HCT116 (cell line): ENCODE measurements around the gene PTPN23. TPM values are rescaled to one million over a fixed set of nuclear protein-coding genes. Genes with fewer than 3 reads are reported as not detected.
A peak's percentile ranks its signal among the peaks of the same experiment; 100 is the strongest.

Source experiments
- ATAC-seq: fragments of 200-7000 bp; cut with Tn5 transposase; 2 replicates; pipeline ENCODE4 v1.9.1; 2020; ENCODE audit warnings: mild to moderate bottlenecking, moderate library complexity
- BruUV-seq: library from RNA; stranded (reverse); fragments of 400-500 nt; replicated peaks from 2 replicates; lab custom pipeline; 2021; lab: Mats Ljungman, UMichigan
- CTCF ChIA-PET: fragments of 300-600 bp; sonication (Branson Sonifier 250); formaldehyde crosslinking; loops from one replicate; lab custom pipeline; 2021; ENCODE audit warnings: antibody characterized with exemption; lab: Charles Lee
- POLR2A ChIA-PET: fragments of 300-600, 350-600 bp; sonication (Branson Sonifier 250); formaldehyde crosslinking; loops from one replicate; lab custom pipeline; 2021; ENCODE audit warnings: antibody characterized with exemption; lab: Charles Lee
- RAD21 ChIA-PET, 2 experiments: fragments of 300-600 bp; sonication (Branson Sonifier 250); formaldehyde crosslinking; loops; one replicate each; lab custom pipeline; 2023; ENCODE audit warnings: low total read pairs in 2 of 2; ENCODE audit not compliant: uncharacterized antibody in 2 of 2, unreplicated experiment in 2 of 2, low non-redundant PET in 1 of 2; lab: Charles Lee
- DNase-seq: peaks from one replicate; pipeline ENCODE4 v3.0.0-alpha.2; 2010; ENCODE audit warnings: low read depth, low spot score
- H2AFZ ChIP-seq: fragments of 200-600 bp; shearing (Covaris generic), sonication (generic); 2 replicates; pipeline ENCODE4 v1.6.1; 2017; ENCODE audit warnings: low read depth, mixed run types, mixed read lengths, antibody characterized with exemption, low read length; ENCODE audit not compliant: poor library complexity, severe bottlenecking
- H3K27ac ChIP-seq: 2 replicates; pipeline ENCODE4 v1.5.1; 2012; ENCODE audit warnings: low read depth, low read length
- H3K27me3 ChIP-seq: fragments of 200-600 bp; sonication (generic); 2 replicates; pipeline ENCODE4 v1.6.1; 2016; ENCODE audit warnings: mixed run types, low read length, mixed read lengths; ENCODE audit not compliant: insufficient read depth
- H3K36me3 ChIP-seq, 2 experiments: fragments of 200-500 bp in 1 of 2; fragments of 200-600 bp in 1 of 2; sonication (Bioruptor generic) in 1 of 2; sonication (generic) in 1 of 2; 2 replicates each; pipeline versions ENCODE4 v1.5.1 to v1.6.1; 2014 to 2016; ENCODE audit warnings: low read length in 2 of 2, inconsistent platforms in 1 of 2, mixed read lengths in 1 of 2, mixed run types in 1 of 2; ENCODE audit not compliant: insufficient read depth in 2 of 2, control insufficient read depth in 1 of 2
- H3K4me1 ChIP-seq, 2 experiments: fragments of 200-600 bp in 1 of 2; sonication (generic) in 1 of 2; 2 replicates each; pipeline versions ENCODE4 v1.5.1 to v1.6.1; 2012 to 2017; ENCODE audit warnings: low read length in 2 of 2, inconsistent platforms in 1 of 2, mild to moderate bottlenecking in 1 of 2, mixed read lengths in 1 of 2, mixed run types in 1 of 2, moderate library complexity in 1 of 2; ENCODE audit not compliant: insufficient read depth in 2 of 2, control insufficient read depth in 1 of 2
- H3K4me2 ChIP-seq: fragments of 200-600 bp; sonication (generic); 2 replicates; pipeline ENCODE4 v1.6.1; 2017; ENCODE audit warnings: mixed run types, low read length, mixed read lengths
- H3K4me3 ChIP-seq, 2 experiments: fragments of 200-600 bp in 1 of 2; sonication (generic) in 1 of 2; replicated peaks in 1 of 2; 2 replicates each; pipeline ENCODE4 v1.5.1; 2011 to 2016; ENCODE audit warnings: low read length in 2 of 2, control low read depth in 1 of 2, low read depth in 1 of 2, mild to moderate bottlenecking in 1 of 2, mixed read lengths in 1 of 2, mixed run types in 1 of 2
- H3K79me2 ChIP-seq: fragments of 200-600 bp; sonication (generic); 2 replicates; pipeline ENCODE4 v1.6.1; 2017; ENCODE audit warnings: mild to moderate bottlenecking, mixed run types, low read length, moderate library complexity, mixed read lengths; ENCODE audit not compliant: insufficient read depth
- H3K9ac ChIP-seq: fragments of 200-600 bp; sonication (generic); 2 replicates; pipeline ENCODE4 v1.6.1; 2016; ENCODE audit warnings: low read length, mixed read lengths
- H3K9me2 ChIP-seq: fragments of 200-600 bp; sonication (generic), shearing (Covaris generic); 2 replicates; pipeline ENCODE4 v1.6.1; 2017; ENCODE audit warnings: mixed run types, mild to moderate bottlenecking, moderate library complexity; ENCODE audit not compliant: insufficient read depth
- H3K9me3 ChIP-seq, 2 experiments: fragments of 200-500 bp in 1 of 2; fragments of 200-600 bp in 1 of 2; sonication (Bioruptor generic) in 1 of 2; sonication (generic) in 1 of 2; 2 replicates each; pipeline ENCODE4 v1.6.1; 2014 to 2017; ENCODE audit warnings: low read length in 2 of 2, mixed read lengths in 2 of 2, inconsistent platforms in 1 of 2, low read depth in 1 of 2, mild to moderate bottlenecking in 1 of 2, mixed run types in 1 of 2, moderate library complexity in 1 of 2; ENCODE audit not compliant: control insufficient read depth in 1 of 2, insufficient read depth in 1 of 2
- H4K20me1 ChIP-seq: fragments of 200-600 bp; sonication (generic), shearing (Covaris generic); 2 replicates; pipeline ENCODE4 v1.6.1; 2017; ENCODE audit warnings: mixed run types, mild to moderate bottlenecking, moderate library complexity; ENCODE audit not compliant: insufficient read depth
- SRF ChIP-seq: IDR thresholded peaks from 2 replicates; pipeline ENCODE4 v1.6.1; 2012; ENCODE audit warnings: low read depth
- intact Hi-C: fragments of 100-400 bp; cut with micrococcal nuclease; formaldehyde crosslinking; loops from 2 replicates; pipeline ENCODE4 v1.10.0; 2022
- total RNA-seq: library from RNA; stranded (reverse); gene quantifications from one replicate; pipeline ENCODE4 v1.2.1, GENCODE V29; 2021; ENCODE audit not compliant: unreplicated experiment
- TF ChIP-seq, protein P1 (sequence below): IDR thresholded peaks from 2 replicates; pipeline ENCODE4 v1.6.1; 2012; ENCODE audit warnings: low read depth
- TF ChIP-seq, protein P2 (sequence below), 3 experiments: fragments of 200-600 bp in 1 of 3; sonication (generic) in 1 of 3; IDR thresholded peaks in 2 of 3; conservative IDR thresholded peaks in 1 of 3; 2 replicates each; pipeline ENCODE4 v1.5.1; 2012 to 2017; ENCODE audit warnings: low read depth in 2 of 3, low read length in 2 of 3, antibody characterized with exemption in 1 of 3, borderline replicate concordance in 1 of 3, control low read depth in 1 of 3, mild to moderate bottlenecking in 1 of 3, mixed read lengths in 1 of 3, mixed run types in 1 of 3, moderate library complexity in 1 of 3; ENCODE audit not compliant: insufficient read depth in 1 of 3

The PTPN23 gene
- total RNA-seq, 1 experiment from 2014 or later, result 56.5 TPM

DNA sequence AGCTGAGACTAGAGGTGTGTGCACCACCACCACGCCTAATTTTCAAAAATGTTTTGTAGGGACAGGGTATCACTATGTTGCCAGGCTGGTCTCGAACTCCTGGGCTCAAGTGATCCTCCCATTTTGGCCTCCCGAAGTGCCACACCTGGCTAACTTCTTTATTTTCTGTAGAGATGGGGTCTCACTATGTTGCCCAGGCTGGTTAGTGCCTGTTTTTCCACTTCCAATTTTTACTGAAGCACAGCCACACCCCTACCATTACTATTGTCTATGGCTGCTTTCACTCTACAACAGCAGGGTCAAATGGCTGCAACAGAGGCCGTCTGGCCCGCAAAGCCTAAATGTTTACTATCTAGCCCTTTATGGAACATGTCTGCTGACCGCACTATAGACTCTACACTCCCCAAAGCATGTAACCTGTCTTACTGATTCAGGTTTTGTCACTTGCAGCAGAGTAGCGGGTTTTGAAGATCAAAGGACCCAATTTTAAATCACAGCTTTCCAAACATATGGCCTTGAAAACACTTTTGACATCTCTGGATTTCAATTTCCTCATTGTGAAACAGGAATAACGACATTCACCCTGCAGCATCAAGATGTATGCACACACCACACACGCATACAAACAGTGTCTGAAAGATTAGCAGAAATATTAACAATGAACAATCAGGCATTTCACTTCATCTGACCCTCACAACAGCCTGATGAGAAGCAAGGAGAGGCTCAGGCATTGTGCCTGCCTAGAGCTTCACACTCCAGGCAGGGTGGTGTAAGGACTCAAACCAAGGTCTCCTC, 48.9 kb downstream of the PTPN23 start (continued):
- TF ChIP-seq, protein P1, sequence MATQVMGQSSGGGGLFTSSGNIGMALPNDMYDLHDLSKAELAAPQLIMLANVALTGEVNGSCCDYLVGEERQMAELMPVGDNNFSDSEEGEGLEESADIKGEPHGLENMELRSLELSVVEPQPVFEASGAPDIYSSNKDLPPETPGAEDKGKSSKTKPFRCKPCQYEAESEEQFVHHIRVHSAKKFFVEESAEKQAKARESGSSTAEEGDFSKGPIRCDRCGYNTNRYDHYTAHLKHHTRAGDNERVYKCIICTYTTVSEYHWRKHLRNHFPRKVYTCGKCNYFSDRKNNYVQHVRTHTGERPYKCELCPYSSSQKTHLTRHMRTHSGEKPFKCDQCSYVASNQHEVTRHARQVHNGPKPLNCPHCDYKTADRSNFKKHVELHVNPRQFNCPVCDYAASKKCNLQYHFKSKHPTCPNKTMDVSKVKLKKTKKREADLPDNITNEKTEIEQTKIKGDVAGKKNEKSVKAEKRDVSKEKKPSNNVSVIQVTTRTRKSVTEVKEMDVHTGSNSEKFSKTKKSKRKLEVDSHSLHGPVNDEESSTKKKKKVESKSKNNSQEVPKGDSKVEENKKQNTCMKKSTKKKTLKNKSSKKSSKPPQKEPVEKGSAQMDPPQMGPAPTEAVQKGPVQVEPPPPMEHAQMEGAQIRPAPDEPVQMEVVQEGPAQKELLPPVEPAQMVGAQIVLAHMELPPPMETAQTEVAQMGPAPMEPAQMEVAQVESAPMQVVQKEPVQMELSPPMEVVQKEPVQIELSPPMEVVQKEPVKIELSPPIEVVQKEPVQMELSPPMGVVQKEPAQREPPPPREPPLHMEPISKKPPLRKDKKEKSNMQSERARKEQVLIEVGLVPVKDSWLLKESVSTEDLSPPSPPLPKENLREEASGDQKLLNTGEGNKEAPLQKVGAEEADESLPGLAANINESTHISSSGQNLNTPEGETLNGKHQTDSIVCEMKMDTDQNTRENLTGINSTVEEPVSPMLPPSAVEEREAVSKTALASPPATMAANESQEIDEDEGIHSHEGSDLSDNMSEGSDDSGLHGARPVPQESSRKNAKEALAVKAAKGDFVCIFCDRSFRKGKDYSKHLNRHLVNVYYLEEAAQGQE, result no peak

DNA sequence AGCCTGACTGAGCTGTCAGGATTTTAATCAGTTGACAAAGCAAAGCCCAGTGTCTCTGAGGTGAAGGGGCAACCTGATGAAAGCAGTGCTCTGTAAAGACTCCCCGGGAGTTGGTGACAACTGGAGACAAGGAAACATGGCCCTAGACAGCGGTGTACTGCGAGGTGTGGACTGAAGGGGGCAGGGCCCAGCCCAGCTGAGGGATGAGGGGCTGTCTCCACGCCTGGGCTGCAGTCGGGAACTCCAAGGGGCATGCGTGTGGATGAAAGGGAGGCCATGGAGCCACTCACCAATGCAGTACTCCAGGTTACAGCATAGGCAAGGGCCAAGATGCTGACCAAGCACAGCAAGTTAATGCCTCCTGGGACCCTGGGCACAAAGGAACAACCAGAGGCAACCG, 49.8 kb downstream of the PTPN23 start:
- H3K27ac ChIP-seq, result no peak overlapping the region
- DNase-seq, result no peak
- no TSS peak for BruUV-seq
- H3K4me1 ChIP-seq, result peaks cover 7 to 8% of the 10 kb centered on the region in 2 experiments; a peak in 2 of 4 replicates
- no peaks in the 10 kb centered on the region for H3K9me2 ChIP-seq
- no peak overlapping the region for H3K9ac ChIP-seq
- H2AFZ ChIP-seq, result no peak overlapping the region
- H3K36me3 ChIP-seq, result peaks cover 3 to 13% of the 10 kb centered on the region in 2 experiments; a peak in 2 of 4 replicates
- H3K4me3 ChIP-seq, result no peak overlapping the region
- TF ChIP-seq, protein P1, result no peak
- TF ChIP-seq, protein P2, sequence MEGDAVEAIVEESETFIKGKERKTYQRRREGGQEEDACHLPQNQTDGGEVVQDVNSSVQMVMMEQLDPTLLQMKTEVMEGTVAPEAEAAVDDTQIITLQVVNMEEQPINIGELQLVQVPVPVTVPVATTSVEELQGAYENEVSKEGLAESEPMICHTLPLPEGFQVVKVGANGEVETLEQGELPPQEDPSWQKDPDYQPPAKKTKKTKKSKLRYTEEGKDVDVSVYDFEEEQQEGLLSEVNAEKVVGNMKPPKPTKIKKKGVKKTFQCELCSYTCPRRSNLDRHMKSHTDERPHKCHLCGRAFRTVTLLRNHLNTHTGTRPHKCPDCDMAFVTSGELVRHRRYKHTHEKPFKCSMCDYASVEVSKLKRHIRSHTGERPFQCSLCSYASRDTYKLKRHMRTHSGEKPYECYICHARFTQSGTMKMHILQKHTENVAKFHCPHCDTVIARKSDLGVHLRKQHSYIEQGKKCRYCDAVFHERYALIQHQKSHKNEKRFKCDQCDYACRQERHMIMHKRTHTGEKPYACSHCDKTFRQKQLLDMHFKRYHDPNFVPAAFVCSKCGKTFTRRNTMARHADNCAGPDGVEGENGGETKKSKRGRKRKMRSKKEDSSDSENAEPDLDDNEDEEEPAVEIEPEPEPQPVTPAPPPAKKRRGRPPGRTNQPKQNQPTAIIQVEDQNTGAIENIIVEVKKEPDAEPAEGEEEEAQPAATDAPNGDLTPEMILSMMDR (IDR thresholded peaks at IDR 0.05 in 2 of 3, conservative IDR thresholded peaks at IDR 0.05 in 1 of 3; ENCODE audit: borderline replicate concordance in 1 of 3, insufficient read depth in 1 of 3, low read depth in 2 of 3, low read length in 2 of 3), result peak in 1 of 3 experiments; percentile 21; a peak in 1 of 6 replicates
- no peak for TF ChIP-seq SRF
- ChIA-PET RAD21 (no interaction called here), POLR2A (no interaction called here), CTCF (interaction anchor here (2.1 kb wide), 1 partner anchor 9 kb away, joined by 6 read pairs; no protein-coding TSS in a partner anchor)
- H3K27me3 ChIP-seq, result no peaks in the 10 kb centered on the region
- H3K79me2 ChIP-seq, result peaks cover 4% of the 10 kb centered on the region; the same call in 1 of the 2 replicates
- no peak for ATAC-seq
- intact Hi-C loops, result no loop called here
- no peaks in the 10 kb centered on the region for H3K9me3 ChIP-seq
- peaks cover 5% of the 10 kb centered on the region; the same call in 1 of the 2 replicates for H4K20me1 ChIP-seq
- no peak overlapping the region for H3K4me2 ChIP-seq
